Hematopoietic multipotent progenitor cell treated with erythropoietin and hydrocortisone succinate and interleukin-3 and kit ligand, for 8 days (in vitro differentiated cells): ENCODE measurements around the gene CCDC18.
A peak's percentile ranks its signal among the peaks of the same experiment; 100 is the strongest.
"Not testable (repeated sequence)": the region's sequence is repeated elsewhere in the genome, so short reads cannot be mapped to it uniquely, and the experiment has no call there.

Source experiments
- DNase-seq: peaks from one replicate; pipeline ENCODE4 v3.0.0-alpha.2; 2015

Gene CCDC18

GRCh38 chr1:93244298-93245069, 64.0 kb downstream of the CCDC18 start:
- no peak for DNase-seq

- DNase-seq, result no peak
Measured at GRCh38 chr1:93251966-93252365, 71.4 kb downstream of the CCDC18 start.

- DNase-seq, result no peak
Measured at GRCh38 chr1:93252598-93252997, 72.1 kb downstream of the CCDC18 start.

- no peak for DNase-seq
Measured at GRCh38 chr1:93253516-93253915, 73.0 kb downstream of the CCDC18 start.

- DNase-seq, result no peak
Measured at GRCh38 chr1:93255222-93256079, 74.9 kb downstream of the CCDC18 start.

- no peak for DNase-seq
Measured at GRCh38 chr1:93256433-93256832, 75.9 kb downstream of the CCDC18 start.

GRCh38 chr1:93257889-93258288, 77.4 kb downstream of the CCDC18 start:
- no peak for DNase-seq

- not testable (repeated sequence) for DNase-seq
Measured at GRCh38 chr1:93260726-93261125, 80.2 kb downstream of the CCDC18 start.

GRCh38 chr1:93262645-93263044, 82.1 kb downstream of the CCDC18 start:
- no peak for DNase-seq

- DNase-seq, result not testable (repeated sequence)
Measured at GRCh38 chr1:93268888-93269287, 88.4 kb downstream of the CCDC18 start.

GRCh38 chr1:93275262-93275633, 94.7 kb downstream of the CCDC18 start:
- DNase-seq, result not testable (repeated sequence)

GRCh38 chr1:93275634-93276295, 95.2 kb downstream of the CCDC18 start:
- DNase-seq, result no peak

GRCh38 chr1:93277530-93277929, 97.0 kb downstream of the CCDC18 start:
- not testable (repeated sequence) for DNase-seq

GRCh38 chr1:93283496-93283895, 103.0 kb downstream of the CCDC18 start:
- no peak for DNase-seq

- peak; percentile 40 for DNase-seq
Measured at GRCh38 chr1:93288558-93288957, 108.0 kb downstream of the CCDC18 start.

GRCh38 chr1:93296555-93297154, 116.1 kb downstream of the CCDC18 start:
- DNase-seq, result no peak

GRCh38 chr1:93301131-93301530, 120.6 kb downstream of the CCDC18 start:
- DNase-seq, result no peak

GRCh38 chr1:93302078-93302477, 121.6 kb downstream of the CCDC18 start:
- no peak for DNase-seq

- peak; percentile 80 for DNase-seq
Measured at GRCh38 chr1:93304716-93305138, 124.2 kb downstream of the CCDC18 start.

- no peak for DNase-seq
Measured at GRCh38 chr1:93306920-93307319, 126.4 kb downstream of the CCDC18 start.

- no peak for DNase-seq
Measured at GRCh38 chr1:93313026-93313425, 132.5 kb downstream of the CCDC18 start.

- DNase-seq, result no peak
Measured at GRCh38 chr1:93317207-93317606, 136.7 kb downstream of the CCDC18 start.

GRCh38 chr1:93317943-93318342, 137.4 kb downstream of the CCDC18 start:
- no peak for DNase-seq
